Stimulated activated CD4-positive, alpha-beta T cell treated with anti-CD3 and anti-CD28 coated beads, TNF-alpha, amount 100 ng/mL, for 4 hours (primary cell): ENCODE results near the gene CENPV.
A peak's percentile ranks its signal among the peaks of the same experiment; 100 is the strongest.
"Not testable (repeated sequence)": the region's sequence is repeated elsewhere in the genome, so short reads cannot be mapped to it uniquely, and the experiment has no call there.

Experiments used
- DNase-seq, 3 experiments: peaks; one replicate each; pipeline ENCODE4 v3.0.0-alpha.2; 2020; ENCODE audit warnings: low read depth in 3 of 3

Gene CENPV

GRCh38 chr17:16353317-16354174, at the start of gene CENPV:
Gene CENPV, minus strand, starts transcription at chr17:16353469. Its CDS starts 33 bp downstream, at chr17:16353436.
- peak; percentile 41 to 57 (median 56) for DNase-seq

GRCh38 chr17:16398270-16399267, 45.3 kb upstream of the CENPV start:
- DNase-seq, result no peak

- DNase-seq, result not testable (repeated sequence)
Observed at GRCh38 chr17:16396693-16397092, 43.4 kb upstream of the CENPV start.

- DNase-seq, result not testable (repeated sequence)
Observed at GRCh38 chr17:16395887-16396286, 42.6 kb upstream of the CENPV start.

- not testable (repeated sequence) for DNase-seq
Observed at GRCh38 chr17:16392491-16392890, 39.2 kb upstream of the CENPV start.

GRCh38 chr17:16391451-16391850, 38.2 kb upstream of the CENPV start:
- no peak for DNase-seq

GRCh38 chr17:16386126-16386507, 32.8 kb upstream of the CENPV start:
- DNase-seq, result not testable (repeated sequence)

- DNase-seq, result no peak
Observed at GRCh38 chr17:16384557-16384956, 31.3 kb upstream of the CENPV start.

- no peak for DNase-seq
Observed at GRCh38 chr17:16383772-16384287, 30.6 kb upstream of the CENPV start.

GRCh38 chr17:16383216-16383615, 29.9 kb upstream of the CENPV start:
- no peak for DNase-seq

GRCh38 chr17:16381496-16381820, 28.2 kb upstream of the CENPV start:
- peak in 1 of 3 experiments; percentile 20 for DNase-seq

GRCh38 chr17:16380640-16381495, 27.6 kb upstream of the CENPV start, which contains the start of gene UBB:
Gene UBB, plus strand, starts transcription at chr17:16381091. Its CDS starts 817 bp downstream, at chr17:16381908.
- peak; percentile 79 to 93 (median 87) for DNase-seq

GRCh38 chr17:16379654-16380053, 26.4 kb upstream of the CENPV start:
- DNase-seq, result no peak

- no peak for DNase-seq
Observed at GRCh38 chr17:16378636-16379282, 25.5 kb upstream of the CENPV start.

GRCh38 chr17:16377941-16378341, 24.7 kb upstream of the CENPV start:
- DNase-seq, result no peak

- DNase-seq, result no peak
Observed at GRCh38 chr17:16374146-16374938, 21.1 kb upstream of the CENPV start.

GRCh38 chr17:16371742-16372141, 18.5 kb upstream of the CENPV start:
- no peak for DNase-seq

GRCh38 chr17:16364625-16365024, 11.4 kb upstream of the CENPV start:
- DNase-seq, result no peak

- DNase-seq, result peak; percentile 52 to 64 (median 55)
Observed at GRCh38 chr17:16363749-16364536, 10.7 kb upstream of the CENPV start.
